Fibroblast of lung (primary cell): ENCODE data around the gene PRKCA.

ENCODE experiments used
- CTCF ChIP-seq, 2 donors: IDR thresholded peaks in 1 of 2; conservative IDR thresholded peaks in 1 of 2; 1 replicate in 1 of 2; 2 replicates in 1 of 2; pipeline ENCODE4 v1.5.1; 2011 to 2012; ENCODE audit warnings: low read length in 2 of 2, control low read depth in 1 of 2, inconsistent platforms in 1 of 2, low read depth in 1 of 2, mild to moderate bottlenecking in 1 of 2
- EZH2 ChIP-seq: IDR thresholded peaks from 2 replicates; pipeline ENCODE4 v1.5.1; 2012; ENCODE audit warnings: low read length, control low read depth, mild to moderate bottlenecking; ENCODE audit errors: missing control alignments

- TF ChIP-seq CTCF (conservative IDR thresholded peaks at IDR 0.05 in 1 of 2, IDR thresholded peaks at IDR 0.05 in 1 of 2; ENCODE audit: low read depth in 1 of 2, low read length in 2 of 2): no peak
- no peak for TF ChIP-seq EZH2
Observed at GRCh38 chr17:66494023-66494803, 191.8 kb downstream of the PRKCA start.
